HEK293 (cell line): ENCODE measurements around the gene ANKRD63.

Source experiments
- CTCF ChIA-PET: fragments of 350-600 bp; formaldehyde crosslinking; extraction: SDS; loops from one replicate; lab custom pipeline; 2021; ENCODE audit warnings: antibody characterized with exemption; lab: Yijun Ruan, JAX
- POLR2A ChIA-PET: fragments of 300-600 bp; formaldehyde crosslinking; extraction: SDS; loops from one replicate; lab custom pipeline; 2020; ENCODE audit warnings: antibody characterized with exemption, inconsistent platforms; lab: Yijun Ruan, JAX
- H3K27ac ChIP-seq: fragments of 200-500 bp; sonication (Bioruptor generic); 2 replicates; pipeline ENCODE4 v1.5.1; 2014; ENCODE audit warnings: low read depth, low read length, control low read depth, inconsistent platforms; ENCODE audit errors: extremely low read depth
- H3K36me3 ChIP-seq, 2 experiments: fragments of 200-500 bp in 1 of 2; sonication (Bioruptor generic) in 1 of 2; 1 replicate in 1 of 2; 2 replicates in 1 of 2; pipeline ENCODE4 v1.5.1; 2014 to 2017; ENCODE audit warnings: inconsistent platforms in 2 of 2, low read length in 2 of 2; ENCODE audit not compliant: control insufficient read depth in 2 of 2, insufficient read depth in 1 of 2
- H3K4me1 ChIP-seq: fragments of 200-500 bp; sonication (Bioruptor generic); 2 replicates; pipeline ENCODE4 v1.5.1; 2014; ENCODE audit warnings: mild to moderate bottlenecking, low read length, inconsistent platforms; ENCODE audit not compliant: control insufficient read depth, insufficient read depth
- H3K4me3 ChIP-seq: 2 replicates; pipeline ENCODE4 v1.5.1; 2011; ENCODE audit warnings: low read depth, mild to moderate bottlenecking, control low read depth, low read length, moderate library complexity
- H3K9me3 ChIP-seq: fragments of 200-500 bp; sonication (Bioruptor generic); 2 replicates; pipeline ENCODE4 v1.5.1; 2014; ENCODE audit warnings: low read depth, low read length, inconsistent platforms; ENCODE audit not compliant: control insufficient read depth, insufficient read depth
- BCL11A ChIP-seq: fragments of 450-650 bp; formaldehyde crosslinking; IDR thresholded peaks from 2 replicates; pipeline ENCODE4 v1.5.1; 2016; ENCODE audit warnings: low read depth, missing biosample characterization, missing genetic modification characterization
- BCL11B ChIP-seq: fragments of 450-650 bp; formaldehyde crosslinking; IDR thresholded peaks from 2 replicates; pipeline ENCODE4 v1.5.1; 2016; ENCODE audit warnings: low read depth, missing biosample characterization, missing genetic modification characterization
- IKZF3 ChIP-seq: fragments of 450-650 bp; IDR thresholded peaks from 2 replicates; pipeline ENCODE4 v1.5.0; 2018; ENCODE audit warnings: missing biosample characterization, mild to moderate bottlenecking, missing genetic modification characterization, moderate library complexity
- RBAK ChIP-seq: fragments of 450-650 bp; formaldehyde crosslinking; IDR thresholded peaks from 2 replicates; pipeline ENCODE4 v1.5.1; 2016; ENCODE audit warnings: missing biosample characterization, missing genetic modification characterization
- SP7 ChIP-seq: fragments of 450-650 bp; formaldehyde crosslinking; IDR thresholded peaks from 2 replicates; pipeline ENCODE4 v1.5.1; 2016; ENCODE audit warnings: missing biosample characterization, missing genetic modification characterization
- ZBTB17 ChIP-seq: fragments of 450-650 bp; formaldehyde crosslinking; IDR thresholded peaks from 2 replicates; pipeline ENCODE4 v1.5.1; 2016; ENCODE audit warnings: missing biosample characterization, missing genetic modification characterization
- ZBTB44 ChIP-seq: fragments of 450-650 bp; IDR thresholded peaks from 2 replicates; pipeline ENCODE4 v1.5.1; 2018; ENCODE audit warnings: missing biosample characterization, mild to moderate bottlenecking, missing genetic modification characterization
- ZBTB7A ChIP-seq: fragments of 450-650 bp; formaldehyde crosslinking; IDR thresholded peaks from 2 replicates; pipeline ENCODE4 v1.5.1; 2016; ENCODE audit warnings: low read depth, missing biosample characterization, missing genetic modification characterization
- ZFP69B ChIP-seq: fragments of 450-650 bp; formaldehyde crosslinking; IDR thresholded peaks from 2 replicates; pipeline ENCODE4 v1.5.1; 2016; ENCODE audit warnings: missing biosample characterization, missing genetic modification characterization
- ZIC2 ChIP-seq: fragments of 450-650 bp; formaldehyde crosslinking; IDR thresholded peaks from 2 replicates; pipeline ENCODE4 v1.5.1; 2016; ENCODE audit warnings: missing biosample characterization, missing genetic modification characterization
- ZNF223 ChIP-seq: fragments of 450-650 bp; formaldehyde crosslinking; IDR thresholded peaks from 2 replicates; pipeline ENCODE4 v1.5.1; 2016; ENCODE audit warnings: missing biosample characterization, missing genetic modification characterization
- ZNF335 ChIP-seq: fragments of 450-650 bp; formaldehyde crosslinking; conservative IDR thresholded peaks from 2 replicates; pipeline ENCODE4 v1.5.1; 2016; ENCODE audit warnings: missing biosample characterization, missing genetic modification characterization
- ZNF362 ChIP-seq: fragments of 450-650 bp; formaldehyde crosslinking; IDR thresholded peaks from 2 replicates; pipeline ENCODE4 v1.5.1; 2016; ENCODE audit warnings: missing biosample characterization, missing genetic modification characterization
- ZNF391 ChIP-seq: fragments of 450-650 bp; formaldehyde crosslinking; IDR thresholded peaks from 2 replicates; pipeline ENCODE4 v1.5.1; 2016; ENCODE audit warnings: low read depth, missing biosample characterization, missing genetic modification characterization, borderline replicate concordance
- ZNF585B ChIP-seq: fragments of 450-650 bp; formaldehyde crosslinking; IDR thresholded peaks from 2 replicates; pipeline ENCODE4 v1.5.1; 2016; ENCODE audit warnings: missing biosample characterization, missing genetic modification characterization
- ZNF654 ChIP-seq: fragments of 450-650 bp; formaldehyde crosslinking; IDR thresholded peaks from 2 replicates; pipeline ENCODE4 v1.5.1; 2016; ENCODE audit warnings: low read depth, missing biosample characterization, missing genetic modification characterization
- ZNF664 ChIP-seq: fragments of 450-650 bp; formaldehyde crosslinking; IDR thresholded peaks from 2 replicates; pipeline ENCODE4 v1.5.1; 2016; ENCODE audit warnings: missing biosample characterization, missing genetic modification characterization
- ZNF677 ChIP-seq: fragments of 450-650 bp; IDR thresholded peaks from 2 replicates; pipeline ENCODE4 v1.5.0; 2018; ENCODE audit warnings: missing biosample characterization, mild to moderate bottlenecking, missing genetic modification characterization, moderate library complexity
- ZNF768 ChIP-seq: fragments of 450-650 bp; formaldehyde crosslinking; IDR thresholded peaks from 2 replicates; pipeline ENCODE4 v1.5.1; 2018; ENCODE audit warnings: missing biosample characterization, mild to moderate bottlenecking, missing genetic modification characterization
- ZSCAN30 ChIP-seq: fragments of 450-650 bp; IDR thresholded peaks from 2 replicates; pipeline ENCODE4 v1.5.1; 2018; ENCODE audit warnings: missing biosample characterization, mild to moderate bottlenecking, missing genetic modification characterization, moderate library complexity
- TF ChIP-seq, protein P1 (sequence below): fragments of 450-650 bp; formaldehyde crosslinking; IDR thresholded peaks from 2 replicates; pipeline ENCODE4 v1.5.1; 2016; ENCODE audit warnings: missing biosample characterization, missing genetic modification characterization
- TF ChIP-seq, protein P2 (sequence below): fragments of 450-650 bp; formaldehyde crosslinking; conservative IDR thresholded peaks from 2 replicates; pipeline ENCODE4 v1.5.1; 2016; ENCODE audit warnings: low read depth, missing biosample characterization, missing genetic modification characterization

The ANKRD63 gene

DNA sequence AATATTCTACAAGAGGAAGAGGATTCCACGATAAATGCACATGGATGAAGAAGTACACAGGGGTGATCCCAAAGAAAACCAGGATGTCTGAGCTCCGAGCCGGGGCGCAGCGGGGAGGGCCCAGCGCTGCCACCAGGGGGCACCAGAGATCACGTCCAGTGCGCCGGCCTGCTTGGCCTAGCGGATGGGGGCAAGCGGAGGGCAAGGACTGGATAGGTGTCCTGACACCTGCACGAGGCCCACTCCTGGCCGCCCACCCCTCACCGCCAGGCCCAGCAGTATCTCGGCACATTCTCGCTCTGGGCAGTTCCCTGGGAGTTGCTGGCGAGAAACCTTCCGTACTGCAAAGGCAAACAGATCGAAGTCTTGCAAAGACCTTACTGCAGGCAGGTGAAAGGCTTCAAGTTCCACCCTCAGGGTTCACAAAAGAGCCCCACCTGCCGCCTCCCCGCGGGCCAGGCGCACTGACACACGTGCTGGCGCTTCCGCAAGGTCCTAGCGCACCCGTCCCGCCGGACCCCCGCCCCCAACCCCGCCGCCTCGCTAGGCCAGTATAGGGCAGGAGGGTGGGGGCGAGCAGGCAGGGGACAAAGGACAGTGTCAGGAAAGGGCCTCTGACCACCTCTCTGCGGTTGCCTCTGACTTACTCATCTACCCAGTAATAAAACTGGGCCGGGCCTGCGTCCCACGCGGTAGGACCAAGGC lies 3.3 kb downstream of the ANKRD63 start:
- H3K4me3 ChIP-seq = no peak overlapping the region
- H3K27ac ChIP-seq = no peak overlapping the region
- ChIA-PET POLR2A (interaction anchor here (0.9 kb wide), 2 partner anchors 31 to 47 kb away, joined by 3 to 4 read pairs; no protein-coding TSS in a partner anchor), CTCF (interaction anchor here (0.6 to 10.6 kb wide), 40 partner anchors 8 to 1532 kb away, joined by 3 to 248 read pairs (median 4); partner anchors contain the start of genes CCDC9B, PAK6 and PLCB2)
- H3K4me1 ChIP-seq = no peaks in the 10 kb centered on the region
- H3K9me3 ChIP-seq = no peaks in the 10 kb centered on the region
- 0 out of 2 replicates have a peak, but pooled peaks have one; percentile 42 for TF ChIP-seq ZBTB7A (tag by site-specific recombination)
- no peak for TF ChIP-seq ZFP69B (tag by site-specific recombination)
- TF ChIP-seq ZNF335 (tag by site-specific recombination) = peak; percentile 76
- peak; percentile 21; the same call in 1 of the 2 replicates for TF ChIP-seq BCL11A (tag by site-specific recombination)
- peak; percentile 41 for TF ChIP-seq ZIC2
- TF ChIP-seq SP7 (tag by site-specific recombination) = 0 out of 2 replicates have a peak, but pooled peaks have one; percentile 24
- TF ChIP-seq, protein P1, sequence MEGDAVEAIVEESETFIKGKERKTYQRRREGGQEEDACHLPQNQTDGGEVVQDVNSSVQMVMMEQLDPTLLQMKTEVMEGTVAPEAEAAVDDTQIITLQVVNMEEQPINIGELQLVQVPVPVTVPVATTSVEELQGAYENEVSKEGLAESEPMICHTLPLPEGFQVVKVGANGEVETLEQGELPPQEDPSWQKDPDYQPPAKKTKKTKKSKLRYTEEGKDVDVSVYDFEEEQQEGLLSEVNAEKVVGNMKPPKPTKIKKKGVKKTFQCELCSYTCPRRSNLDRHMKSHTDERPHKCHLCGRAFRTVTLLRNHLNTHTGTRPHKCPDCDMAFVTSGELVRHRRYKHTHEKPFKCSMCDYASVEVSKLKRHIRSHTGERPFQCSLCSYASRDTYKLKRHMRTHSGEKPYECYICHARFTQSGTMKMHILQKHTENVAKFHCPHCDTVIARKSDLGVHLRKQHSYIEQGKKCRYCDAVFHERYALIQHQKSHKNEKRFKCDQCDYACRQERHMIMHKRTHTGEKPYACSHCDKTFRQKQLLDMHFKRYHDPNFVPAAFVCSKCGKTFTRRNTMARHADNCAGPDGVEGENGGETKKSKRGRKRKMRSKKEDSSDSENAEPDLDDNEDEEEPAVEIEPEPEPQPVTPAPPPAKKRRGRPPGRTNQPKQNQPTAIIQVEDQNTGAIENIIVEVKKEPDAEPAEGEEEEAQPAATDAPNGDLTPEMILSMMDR = peak; percentile 76
- peak; percentile 67; the same call in 1 of the 2 replicates for TF ChIP-seq IKZF3 (tag by site-specific recombination)
- TF ChIP-seq ZSCAN30 (tag by site-specific recombination) = peak; percentile 23; the same call in 1 of the 2 replicates
- TF ChIP-seq ZNF654 (tag by site-specific recombination) = peak; percentile 40
- no peak for TF ChIP-seq ZNF664
- peak; percentile 75 for TF ChIP-seq ZBTB17
- no peak for TF ChIP-seq ZNF223 (tag by site-specific recombination)
- no peaks in the 10 kb centered on the region for H3K36me3 ChIP-seq

DNA sequence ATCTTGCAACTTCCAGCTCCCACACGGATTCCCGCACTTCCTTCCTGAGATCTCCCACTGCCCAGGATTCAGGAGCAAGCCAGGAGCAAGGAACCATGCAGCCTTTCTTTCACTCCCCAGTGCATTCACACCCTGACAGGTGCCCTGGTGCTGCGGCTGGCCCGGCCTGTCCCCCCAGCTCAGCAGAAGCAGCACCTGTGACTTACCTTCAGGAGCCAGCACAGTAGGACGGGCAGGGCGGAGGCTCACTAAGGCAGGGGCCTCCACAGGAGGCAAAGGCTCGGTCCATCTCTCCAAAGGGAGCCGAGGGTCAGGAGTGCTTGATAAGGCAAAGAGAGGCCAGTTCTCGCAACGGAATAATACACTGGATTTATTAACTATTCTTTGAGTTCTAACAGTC lies 4.8 kb downstream of the ANKRD63 start:
- Histone ChIP-seq H3K27ac (no peak overlapping the region), H3K4me1 (no peaks in the 10 kb centered on the region), H3K9me3 (no peaks in the 10 kb centered on the region), H3K36me3 (no peaks in the 10 kb centered on the region), H3K4me3 (no peak overlapping the region)
- TF ChIP-seq ZNF768 (tag by site-specific recombination) (no peak), ZBTB44 (tag by site-specific recombination) (no peak), RBAK (tag by site-specific recombination) (no peak), ZNF585B (no peak), ZNF677 (tag by site-specific recombination) (no peak), BCL11B (tag by site-specific recombination) (no peak), ZNF362 (tag by site-specific recombination) (no peak), ZNF391 (no peak)
- TF ChIP-seq, protein P2, sequence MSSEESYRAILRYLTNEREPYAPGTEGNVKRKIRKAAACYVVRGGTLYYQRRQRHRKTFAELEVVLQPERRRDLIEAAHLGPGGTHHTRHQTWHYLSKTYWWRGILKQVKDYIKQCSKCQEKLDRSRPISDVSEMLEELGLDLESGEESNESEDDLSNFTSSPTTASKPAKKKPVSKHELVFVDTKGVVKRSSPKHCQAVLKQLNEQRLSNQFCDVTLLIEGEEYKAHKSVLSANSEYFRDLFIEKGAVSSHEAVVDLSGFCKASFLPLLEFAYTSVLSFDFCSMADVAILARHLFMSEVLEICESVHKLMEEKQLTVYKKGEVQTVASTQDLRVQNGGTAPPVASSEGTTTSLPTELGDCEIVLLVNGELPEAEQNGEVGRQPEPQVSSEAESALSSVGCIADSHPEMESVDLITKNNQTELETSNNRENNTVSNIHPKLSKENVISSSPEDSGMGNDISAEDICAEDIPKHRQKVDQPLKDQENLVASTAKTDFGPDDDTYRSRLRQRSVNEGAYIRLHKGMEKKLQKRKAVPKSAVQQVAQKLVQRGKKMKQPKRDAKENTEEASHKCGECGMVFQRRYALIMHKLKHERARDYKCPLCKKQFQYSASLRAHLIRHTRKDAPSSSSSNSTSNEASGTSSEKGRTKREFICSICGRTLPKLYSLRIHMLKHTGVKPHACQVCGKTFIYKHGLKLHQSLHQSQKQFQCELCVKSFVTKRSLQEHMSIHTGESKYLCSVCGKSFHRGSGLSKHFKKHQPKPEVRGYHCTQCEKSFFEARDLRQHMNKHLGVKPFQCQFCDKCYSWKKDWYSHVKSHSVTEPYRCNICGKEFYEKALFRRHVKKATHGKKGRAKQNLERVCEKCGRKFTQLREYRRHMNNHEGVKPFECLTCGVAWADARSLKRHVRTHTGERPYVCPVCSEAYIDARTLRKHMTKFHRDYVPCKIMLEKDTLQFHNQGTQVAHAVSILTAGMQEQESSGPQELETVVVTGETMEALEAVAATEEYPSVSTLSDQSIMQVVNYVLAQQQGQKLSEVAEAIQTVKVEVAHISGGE (tag by site-specific recombination) = no peak
- CTCF ChIA-PET = interaction anchor here (0.7 to 10.6 kb wide), 10 partner anchors 9 to 73 kb away, joined by 3 to 248 read pairs (median 4); partner anchors contain the start of gene PLCB2
- POLR2A ChIA-PET = no interaction called here
